NCI-H524 (cell line): ENCODE results near the gene SMURF2.
A peak's percentile ranks its signal among the peaks of the same experiment; 100 is the strongest.
"Not testable (repeated sequence)": the region's sequence is repeated elsewhere in the genome, so short reads cannot be mapped to it uniquely, and the experiment has no call there.

ENCODE experiments used
- DNase-seq, 2 experiments: peaks; one replicate each; lab custom pipeline; 2025; lab: John Stamatoyannopoulos, UW

SMURF2 gene

DNA sequence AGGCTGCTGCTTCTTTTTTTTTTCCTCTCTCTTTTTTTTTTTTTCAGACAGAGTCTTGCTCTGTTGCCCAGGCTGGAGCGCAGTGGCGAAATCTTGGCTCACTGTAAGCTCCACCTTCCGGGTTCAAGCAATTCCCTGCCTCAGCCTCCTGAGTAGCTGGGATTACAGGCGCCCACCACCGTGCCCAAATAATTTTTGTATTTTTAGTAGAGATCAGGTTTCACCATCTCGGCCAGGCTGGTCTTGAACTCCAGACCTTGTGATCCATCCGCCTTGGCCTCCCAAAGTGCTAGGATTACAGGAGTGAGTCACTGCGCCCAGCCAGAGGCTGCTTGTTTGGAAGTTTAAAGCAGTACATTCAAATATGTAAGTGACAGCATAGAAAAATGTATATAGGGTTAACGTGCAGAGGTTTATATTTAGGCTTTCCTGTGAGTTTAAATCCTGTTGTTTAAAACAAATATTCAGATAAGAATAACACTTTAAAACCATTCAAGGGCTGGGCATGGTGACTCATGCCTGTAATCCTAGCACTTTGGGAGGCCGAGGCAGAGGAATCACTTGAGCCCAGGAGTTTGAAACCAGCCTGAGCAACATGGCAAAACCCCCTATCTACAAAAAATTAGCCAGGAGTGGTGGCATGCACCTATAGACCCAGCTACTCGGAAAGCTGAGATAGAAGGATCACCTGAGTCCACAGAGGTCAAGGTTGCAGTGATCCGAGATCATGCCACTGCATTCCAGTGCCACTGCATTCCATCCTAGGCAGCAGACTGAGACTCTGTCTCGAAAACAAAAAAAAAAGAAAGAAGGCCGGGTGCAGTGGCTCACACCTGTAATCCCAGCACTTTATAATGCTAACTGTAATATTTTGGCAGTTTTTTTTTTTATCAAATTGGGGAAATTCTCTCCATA, 6.0 kb upstream of the SMURF2 start:
- DNase-seq = not testable (repeated sequence)

DNA sequence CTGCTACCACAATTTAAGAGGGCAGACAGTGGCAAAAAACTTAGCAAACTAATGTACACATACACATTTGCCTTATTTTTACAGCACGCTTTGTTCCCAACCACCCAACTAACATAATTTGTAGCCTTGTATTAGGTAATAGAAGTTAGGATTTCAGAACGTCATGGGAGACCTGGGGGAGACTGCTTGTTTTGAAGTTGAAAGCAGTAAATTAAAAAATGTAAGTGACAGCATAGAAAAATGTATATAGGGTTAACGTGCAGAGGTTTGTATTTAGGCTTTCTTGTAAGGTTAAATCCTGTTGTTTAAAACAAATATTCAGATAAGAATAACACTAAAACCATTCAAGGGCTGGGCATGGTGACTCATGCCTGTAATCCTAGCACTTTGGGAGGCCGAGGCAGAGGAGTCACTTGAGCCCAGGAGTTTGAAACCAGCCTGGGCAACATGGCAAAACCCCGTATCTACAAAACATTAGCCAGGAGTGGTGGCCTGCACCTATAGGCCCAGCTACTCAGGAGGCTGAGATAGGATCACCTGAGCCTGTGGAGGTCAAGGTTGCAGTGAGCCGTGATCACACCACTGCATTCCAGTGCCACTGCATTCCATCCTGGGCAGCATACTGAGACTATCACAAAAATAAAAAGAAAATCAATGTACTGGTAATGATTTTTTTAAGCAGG, 2.3 kb upstream of the SMURF2 start:
- not testable (repeated sequence) for DNase-seq

DNA sequence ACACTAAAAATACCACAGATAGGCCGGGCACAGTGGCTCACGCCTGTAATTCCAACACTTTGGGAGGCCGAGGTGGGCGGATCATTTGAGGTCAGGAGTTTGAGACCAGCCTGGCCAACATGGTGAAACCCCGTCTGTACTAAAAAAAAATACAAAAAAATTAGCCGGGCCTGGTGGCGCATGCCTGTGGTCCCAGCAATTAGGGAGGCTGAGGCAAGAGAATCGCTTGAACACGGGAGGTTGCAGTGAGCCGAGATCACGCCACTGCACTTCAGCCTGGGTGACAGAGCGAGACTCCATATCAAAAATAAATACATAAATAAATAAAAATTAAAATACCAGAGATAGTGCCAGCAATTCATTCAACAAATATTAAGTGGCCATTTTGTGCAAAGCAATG, 1.7 kb upstream of the SMURF2 start:
- not testable (repeated sequence) for DNase-seq

DNA sequence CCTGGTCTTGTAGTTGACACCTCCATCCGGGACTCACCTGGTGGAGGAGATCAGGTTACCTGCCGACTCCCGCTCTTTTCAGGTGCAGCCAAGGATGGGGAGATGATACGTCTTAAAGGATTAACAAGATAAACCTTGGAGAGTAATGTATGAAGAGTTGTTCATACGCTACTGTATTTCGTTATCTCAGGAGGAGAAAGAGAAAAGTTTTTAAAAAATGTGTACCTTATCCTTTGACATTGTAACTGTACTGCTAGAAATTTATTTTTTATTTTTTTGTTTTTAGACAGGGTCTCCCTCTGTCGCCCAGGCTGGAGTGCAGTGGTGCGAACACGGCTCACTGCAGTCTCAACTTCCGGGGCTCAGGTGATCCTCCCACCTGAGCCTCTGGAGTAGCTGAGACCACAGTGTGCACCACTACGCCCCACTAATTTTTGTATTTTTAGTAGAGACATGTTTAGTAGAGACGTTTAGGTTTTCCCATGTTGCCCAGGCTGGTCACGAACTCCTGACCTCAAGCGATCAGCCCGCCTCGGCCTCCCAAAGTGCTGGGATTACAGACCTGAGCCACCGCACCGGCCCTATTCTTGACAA, 764 bp upstream of the SMURF2 start:
- DNase-seq = peak in 1 of 2 experiments; percentile 13

DNA sequence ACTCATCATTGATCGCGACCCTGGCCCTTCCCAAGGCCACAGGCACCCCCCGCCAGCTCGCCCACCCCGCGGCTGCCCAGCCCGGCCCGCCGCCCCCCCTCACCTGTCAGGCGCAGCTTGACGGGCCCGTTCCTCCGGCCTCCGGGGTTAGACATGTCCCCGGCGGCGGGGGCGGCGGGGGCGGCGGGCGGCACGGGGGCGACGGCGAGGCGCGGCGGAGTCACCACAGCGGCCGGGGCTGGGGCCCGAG, 456 bp downstream of the SMURF2 start:
- DNase-seq = peak in 1 of 2 experiments; percentile 57

DNA sequence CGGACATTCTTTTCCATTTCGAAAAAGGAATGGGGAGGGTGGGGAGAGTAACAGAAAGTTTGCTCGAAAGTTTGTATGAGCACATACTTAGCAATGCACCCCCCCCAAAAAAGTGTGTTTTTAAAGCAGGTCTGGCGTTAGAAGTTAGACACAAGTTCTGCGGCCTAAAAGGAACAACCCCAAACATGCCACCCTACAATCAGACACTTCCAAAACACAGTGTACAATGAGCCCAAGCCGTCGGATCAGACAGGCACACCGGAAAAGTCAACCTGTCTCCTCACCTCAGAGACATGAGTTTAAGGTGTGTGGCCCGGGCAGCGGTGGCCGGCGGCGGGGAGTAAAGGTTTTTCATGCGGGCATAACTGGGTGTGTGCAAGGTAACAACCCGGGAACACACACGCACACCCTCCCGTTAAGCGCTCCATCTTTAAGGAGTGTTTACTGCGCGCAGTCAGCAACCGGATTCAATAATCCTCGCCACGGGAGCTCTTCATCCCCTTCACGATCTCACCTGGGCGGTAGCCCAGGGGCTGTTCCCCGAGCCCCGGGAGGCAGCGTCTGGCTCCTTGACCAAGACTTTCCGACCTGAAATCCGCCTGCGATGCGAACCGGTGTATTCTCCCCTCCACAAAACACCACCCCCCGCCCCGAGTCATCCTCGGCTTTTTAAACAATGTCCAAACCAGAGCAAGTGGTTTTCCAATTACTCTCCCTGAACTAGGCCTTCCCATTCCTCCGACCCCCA, 955 bp downstream of the SMURF2 start:
- peak; percentile 43 to 51 for DNase-seq

DNA sequence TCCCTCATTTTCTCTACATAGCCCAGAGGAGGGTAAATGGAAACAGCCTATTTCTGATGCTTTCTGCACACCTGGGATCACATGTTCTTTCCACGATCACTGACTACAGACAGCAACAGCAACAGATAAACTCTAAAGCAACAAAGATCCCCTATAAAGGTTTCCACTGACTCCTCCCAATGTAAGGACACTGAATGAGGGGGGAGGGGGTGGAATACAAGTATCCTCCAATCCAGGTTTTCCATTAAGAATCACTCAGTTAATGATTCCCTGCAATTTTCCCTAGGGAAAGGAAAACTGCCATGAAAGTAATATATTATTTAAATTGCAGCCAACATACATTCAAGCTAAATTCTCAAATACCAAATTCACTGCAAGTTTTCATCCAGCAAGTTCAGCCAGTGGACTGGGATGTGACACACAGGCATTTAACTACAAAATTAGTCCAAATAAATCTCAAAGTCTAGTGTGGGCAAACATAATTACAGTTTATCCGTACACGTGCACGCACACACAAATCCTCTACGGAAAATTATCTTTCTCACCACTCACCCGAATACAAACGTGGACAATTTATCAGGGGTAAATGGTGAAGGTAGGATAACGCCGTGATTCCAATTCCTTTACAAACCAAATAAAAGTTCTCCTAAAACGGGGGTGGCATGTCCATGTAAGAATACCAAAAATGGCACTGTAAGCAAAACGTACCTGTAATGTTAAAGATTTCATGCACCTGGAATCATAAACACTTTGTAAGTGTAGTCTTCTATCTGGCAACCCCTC, 1.7 kb downstream of the SMURF2 start:
- peak; percentile 5 to 39 for DNase-seq

DNA sequence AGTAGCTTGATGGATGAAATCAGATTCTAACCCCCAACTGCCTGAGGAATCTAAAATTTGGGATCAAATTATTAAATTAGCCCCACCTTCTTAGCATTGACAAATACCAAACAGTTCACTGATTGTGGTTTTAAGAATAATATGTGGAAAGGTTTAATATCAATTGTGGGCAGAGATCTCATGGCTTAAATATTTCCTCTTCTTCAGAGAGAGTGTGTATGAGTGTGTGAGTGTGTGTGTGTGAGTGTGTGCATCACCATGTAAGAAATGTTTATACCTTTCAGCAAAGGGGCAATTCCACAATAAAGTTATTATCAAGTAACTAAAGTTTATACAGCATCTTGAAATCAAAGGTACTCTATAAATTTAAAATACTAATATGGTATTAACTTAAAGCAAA, 3.2 kb downstream of the SMURF2 start:
- no peak for DNase-seq

DNA sequence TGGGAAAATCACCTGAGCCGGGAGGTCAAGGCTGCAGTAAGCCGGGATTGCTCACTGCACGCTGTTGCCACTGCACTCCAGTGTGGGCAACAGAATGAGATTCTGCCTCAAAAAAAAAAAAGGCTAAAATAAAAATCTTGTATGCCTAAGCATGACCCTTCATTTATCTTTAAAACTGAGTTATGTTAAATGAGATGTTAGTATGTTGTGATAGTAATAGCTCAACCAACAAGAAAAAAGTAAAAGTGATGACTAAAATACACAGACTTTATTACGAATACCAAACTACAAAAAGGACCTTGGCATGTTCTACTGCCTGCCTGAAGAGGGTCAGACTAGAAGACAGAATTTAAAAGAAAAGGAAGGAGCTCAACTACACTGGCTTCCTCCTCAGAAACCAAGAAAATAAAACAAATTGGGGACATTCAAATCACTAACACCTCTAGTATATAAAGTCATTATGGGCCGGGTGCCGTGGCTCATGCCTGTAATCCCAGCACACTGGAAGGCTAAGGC, 4.4 kb downstream of the SMURF2 start:
- no peak for DNase-seq

DNA sequence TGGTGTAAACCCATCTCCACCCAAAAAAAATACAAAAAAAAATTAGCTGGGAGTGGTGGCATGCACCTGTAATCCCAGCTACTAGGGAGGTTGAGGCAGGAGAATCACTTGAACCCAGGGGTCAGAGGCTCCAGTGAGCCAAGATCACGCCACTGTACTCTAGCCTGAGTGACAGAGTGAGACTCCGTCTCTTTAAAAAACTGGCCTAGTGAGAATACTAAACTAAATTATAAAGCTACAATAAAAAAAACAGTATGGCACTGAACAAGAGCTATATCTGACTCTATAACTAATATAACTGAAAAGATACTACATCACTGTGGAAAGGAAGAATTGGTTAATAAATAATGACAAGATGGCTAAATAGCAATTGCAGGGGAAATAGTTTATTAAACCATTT, 6.4 kb downstream of the SMURF2 start:
- DNase-seq = no peak

DNA sequence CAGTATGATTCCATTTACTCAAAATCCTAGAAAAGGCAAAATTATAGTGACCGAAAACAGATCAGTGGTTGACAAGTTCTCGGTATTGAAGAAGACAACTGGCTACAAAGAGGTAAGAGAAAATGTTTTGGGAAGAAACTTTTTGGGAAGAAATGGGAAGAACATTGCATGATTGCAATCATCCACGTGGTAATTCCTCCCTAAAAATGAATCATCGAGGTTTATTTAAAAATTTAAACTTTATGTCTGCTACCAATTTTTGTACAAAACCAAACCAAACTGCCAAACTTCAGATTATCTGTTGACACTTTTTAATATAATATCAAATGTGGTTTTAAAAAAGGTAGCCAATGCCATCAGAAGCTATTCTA, 8.1 kb downstream of the SMURF2 start:
- no peak for DNase-seq

DNA sequence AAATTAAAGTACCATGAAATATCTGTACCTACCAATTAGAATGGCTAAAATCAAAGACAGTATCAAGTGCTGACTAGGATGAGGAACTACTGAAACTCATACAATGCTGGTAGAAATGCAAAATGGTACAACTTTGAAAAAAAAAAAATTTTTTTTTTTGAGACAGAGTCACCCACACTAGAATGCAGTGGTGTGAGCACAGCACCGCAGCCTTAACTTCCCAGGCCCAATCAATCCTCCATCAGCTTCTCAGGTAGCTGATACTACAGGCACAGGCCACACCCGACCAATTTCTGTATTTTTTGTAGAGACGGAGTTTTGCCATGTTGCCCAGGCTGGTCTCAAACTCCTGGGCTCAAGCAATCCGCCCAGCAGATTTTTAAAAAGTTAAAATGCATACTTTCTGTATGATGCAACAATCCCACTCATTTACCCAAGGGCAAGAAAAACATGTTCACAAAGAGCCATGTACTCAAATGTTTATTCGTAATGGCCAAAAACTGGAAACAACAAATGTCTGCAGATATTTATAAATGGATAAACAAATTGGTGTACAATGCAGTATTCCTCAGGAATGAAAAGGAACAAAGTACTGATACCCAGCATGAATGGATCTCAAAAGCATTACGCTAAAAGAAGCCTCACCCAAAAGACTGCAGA, 8.7 kb downstream of the SMURF2 start:
- no peak for DNase-seq

DNA sequence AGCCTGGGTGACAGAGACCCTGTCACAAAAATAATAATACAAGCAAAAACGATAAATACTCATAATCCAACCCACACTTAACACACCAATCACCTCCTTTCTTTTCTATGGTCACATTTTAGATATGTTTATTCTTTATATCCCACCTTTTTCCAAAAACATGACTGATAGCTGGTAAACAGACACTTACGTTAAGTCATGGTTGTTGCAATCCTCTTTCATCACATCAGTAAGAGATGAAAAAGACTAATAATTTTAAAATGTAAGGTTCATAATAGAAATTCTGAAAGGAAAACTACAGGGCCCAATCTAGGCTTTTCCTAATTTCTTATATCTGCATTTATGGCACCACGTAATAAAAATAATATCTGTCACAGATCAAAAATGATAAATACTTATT, 10.2 kb downstream of the SMURF2 start:
- no peak for DNase-seq

DNA sequence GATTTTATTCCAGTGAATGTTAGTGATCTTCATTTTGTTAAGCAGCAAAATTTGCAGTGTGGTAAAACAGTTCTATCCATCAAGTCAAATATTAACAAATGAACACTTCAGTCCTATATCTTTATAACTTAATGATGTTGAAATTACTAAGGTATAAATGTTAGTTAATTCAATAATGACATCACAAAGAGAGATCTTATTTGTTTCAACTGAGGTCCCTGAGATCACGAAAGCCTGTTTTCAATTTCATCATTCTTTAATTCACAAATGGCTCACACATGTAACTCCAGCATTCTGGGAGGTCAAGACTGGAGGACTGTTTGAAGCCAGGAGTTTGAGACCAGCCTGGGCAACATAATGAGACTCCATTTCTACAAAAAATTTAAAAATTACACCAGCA, 13.9 kb downstream of the SMURF2 start:
- DNase-seq = no peak

DNA sequence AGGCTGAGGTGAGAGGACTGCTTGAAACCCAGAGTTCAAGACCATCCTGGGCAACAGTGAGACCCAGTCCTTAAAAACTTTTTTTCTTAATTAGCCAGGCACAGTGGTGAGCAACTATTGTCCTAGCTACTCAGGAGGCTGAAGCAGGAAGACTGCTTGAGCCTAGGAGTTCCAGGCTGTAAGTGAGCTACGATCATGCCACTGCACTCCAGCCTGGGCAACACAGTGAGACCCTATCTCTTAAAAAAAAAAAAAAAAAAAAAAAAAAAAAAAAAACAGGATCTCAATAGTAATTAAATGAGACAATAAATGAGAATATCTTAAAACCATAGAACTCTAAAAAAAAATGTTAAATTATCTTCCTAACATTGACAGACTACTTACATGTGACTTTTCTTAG, 14.3 kb downstream of the SMURF2 start:
- DNase-seq = no peak

DNA sequence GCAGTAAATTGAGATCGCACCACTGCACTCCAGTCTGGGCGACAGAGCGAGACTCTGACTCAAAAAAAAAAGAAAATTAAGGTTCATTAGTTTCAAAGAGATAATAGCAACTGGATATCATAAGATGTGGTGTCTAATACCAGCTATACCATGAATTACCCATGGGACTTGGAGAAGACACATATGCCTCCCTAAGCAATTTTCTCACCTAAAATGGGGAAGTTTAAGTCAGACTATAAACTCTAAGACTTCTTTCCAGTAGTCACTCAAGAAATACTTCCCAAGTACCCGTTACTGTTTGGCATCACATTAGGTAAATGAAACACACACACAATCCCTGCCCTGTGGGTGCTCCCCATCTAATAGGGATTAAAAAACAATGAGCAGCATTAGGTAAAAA, 22.6 kb downstream of the SMURF2 start:
- DNase-seq = no peak

DNA sequence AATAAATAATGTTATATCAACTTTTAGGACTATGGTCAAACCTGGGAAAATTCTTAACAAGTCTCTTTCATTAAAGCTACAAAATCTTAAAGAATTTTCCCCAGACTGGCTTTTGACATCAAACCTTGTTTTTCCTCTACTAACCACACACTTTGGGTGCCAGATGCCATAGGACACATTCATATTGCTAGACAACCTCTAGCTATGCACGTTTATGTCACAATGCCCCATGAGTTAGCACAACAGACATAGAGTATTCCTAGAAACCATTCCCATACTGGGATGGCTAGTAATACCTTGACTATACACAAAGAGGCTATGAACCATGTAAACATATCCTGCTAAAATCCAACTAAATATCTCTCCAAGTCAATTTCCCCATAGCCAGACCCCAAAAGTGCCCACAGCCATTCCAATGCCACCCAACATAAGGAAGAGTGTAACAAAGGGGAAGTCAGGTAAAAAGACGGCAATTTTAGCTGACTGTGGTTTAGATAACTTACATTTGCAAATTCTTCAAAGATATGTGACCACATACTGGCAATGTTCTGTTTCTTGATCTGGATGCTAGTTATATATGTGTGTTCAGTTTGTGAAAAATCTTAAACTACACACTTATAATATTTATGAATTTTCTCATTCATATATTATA, 23.4 kb downstream of the SMURF2 start:
- no peak for DNase-seq

DNA sequence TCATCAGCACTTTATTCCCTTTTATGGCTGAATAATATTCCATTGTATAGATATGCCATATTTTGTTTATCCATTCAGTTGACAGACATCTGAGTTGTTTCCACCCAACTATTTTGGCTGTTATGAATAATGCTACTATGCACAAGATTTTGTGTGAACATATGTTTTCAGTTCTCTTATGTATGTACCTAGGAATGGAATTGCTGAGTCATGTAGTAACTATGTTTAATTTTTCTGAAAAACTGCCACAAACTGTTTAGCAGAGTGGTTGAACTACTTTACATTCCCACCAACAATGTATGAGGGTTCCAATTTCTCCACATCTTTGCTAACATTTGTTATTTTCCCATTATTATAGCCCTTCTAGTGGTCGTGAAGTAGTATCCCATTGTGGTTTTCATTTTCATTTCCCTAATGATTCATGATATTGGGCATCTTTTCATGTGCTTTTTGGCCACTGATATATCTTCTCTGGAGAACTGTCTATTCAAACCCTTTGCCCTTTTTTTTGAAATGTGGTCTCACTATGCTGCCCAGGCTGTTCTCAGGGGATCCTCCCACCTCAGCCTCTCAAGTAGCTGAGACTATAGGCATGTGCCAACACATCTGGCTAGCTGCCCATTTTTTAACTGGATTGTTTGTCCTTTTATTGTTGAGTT, 26.3 kb downstream of the SMURF2 start:
- DNase-seq = no peak

DNA sequence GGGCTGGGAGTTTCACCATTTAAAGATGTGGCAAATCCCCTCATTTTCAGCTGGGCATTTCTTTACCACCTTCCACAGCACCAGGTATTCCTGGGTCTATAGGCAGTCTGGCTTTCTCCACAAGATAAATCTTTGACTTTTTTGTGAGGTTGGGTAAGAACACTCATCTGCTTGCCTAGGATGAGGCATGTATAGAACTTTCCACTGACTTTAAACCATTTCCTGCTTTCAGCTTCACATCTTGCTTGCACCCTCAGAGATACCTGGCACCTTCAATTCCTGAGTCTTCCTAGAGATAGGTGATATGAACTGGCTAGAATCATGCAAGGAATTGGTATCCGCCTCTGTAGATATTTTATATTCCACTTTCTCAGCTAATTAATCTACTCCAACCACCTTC, 27.9 kb downstream of the SMURF2 start:
- DNase-seq = no peak

DNA sequence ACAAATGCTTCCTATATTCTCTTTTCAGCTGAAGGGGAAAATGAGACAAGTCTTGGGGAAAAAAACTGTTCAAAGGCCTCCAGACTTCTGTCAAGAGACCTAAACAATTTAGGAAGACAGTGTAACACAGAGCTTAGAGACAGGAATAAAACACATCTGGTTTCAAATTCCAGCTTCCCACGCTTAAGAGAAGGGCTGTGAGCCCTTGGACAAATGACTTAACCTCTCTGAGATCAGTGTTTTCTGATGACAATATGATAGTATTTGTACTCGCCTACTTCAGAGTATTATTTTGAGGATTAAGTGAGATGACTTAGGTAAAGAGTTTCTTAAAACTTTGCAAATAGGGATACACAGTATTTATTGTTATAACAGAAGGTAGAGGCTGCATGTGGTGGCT, 29.5 kb downstream of the SMURF2 start:
- DNase-seq = no peak
